Measurements from ENCODE around the gene ENDOV. TPM values are rescaled to one million over a fixed set of nuclear protein-coding genes. Genes with fewer than 3 reads are reported as not detected.

ENDOV gene
- total RNA-seq, 1 experiment from 2014 or later, result 45.6 TPM

DNA sequence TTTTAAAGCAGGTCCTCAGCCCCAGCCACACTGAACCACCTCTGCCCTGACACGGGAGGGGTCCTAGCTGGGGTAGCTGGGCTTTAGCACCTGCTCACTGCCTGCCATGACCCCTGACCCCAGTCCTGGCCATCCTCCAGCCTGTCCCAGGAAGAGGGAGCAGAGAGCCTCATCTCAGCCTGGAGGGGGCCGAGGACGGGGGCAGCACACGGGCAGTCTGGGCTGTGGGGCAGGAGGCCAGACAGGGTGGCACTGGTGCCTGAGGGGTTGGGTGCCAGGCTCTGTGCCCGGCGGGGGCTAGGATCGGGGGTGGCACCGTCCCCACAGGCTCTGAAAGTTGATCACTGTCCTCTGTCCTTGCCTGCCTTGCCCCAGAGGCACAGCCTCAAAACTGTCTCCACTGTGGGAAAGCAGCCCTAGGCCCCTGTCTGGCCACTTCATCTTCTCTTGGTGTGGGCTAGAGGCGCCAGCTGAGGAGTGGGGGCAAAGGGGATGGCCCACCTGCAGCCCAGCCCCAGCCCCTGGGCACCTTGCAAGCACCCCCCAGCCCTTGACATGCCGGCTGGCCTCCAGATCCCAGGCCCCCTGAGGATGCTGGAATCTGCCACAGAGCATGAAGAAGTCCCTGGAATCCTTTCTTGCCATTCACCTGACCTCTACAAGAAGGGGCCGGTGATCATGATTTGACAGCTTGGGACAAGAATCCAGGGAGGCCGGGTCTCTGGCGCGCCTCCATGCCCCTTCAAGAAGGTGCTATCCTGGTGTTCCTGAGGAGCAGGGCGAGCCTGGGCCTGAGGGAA is 15.7 kb downstream of the ENDOV start:
- TF ChIP-seq YY1 (IDR thresholded peaks at IDR 0.05; ENCODE audit: extremely low read depth, insufficient replicate concordance, low read depth, low read length) (no peak), ZNF274 (IDR thresholded peaks at IDR 0.05; ENCODE audit: low read depth, low read length) (no peak), EGR1 (IDR thresholded peaks at IDR 0.05; ENCODE audit: low read depth) (no peak), FOSL1 (IDR thresholded peaks at IDR 0.05; ENCODE audit: low read depth) (no peak), EZH2 (IDR thresholded peaks at IDR 0.05) (no peak), POLR2AphosphoS5 (IDR thresholded peaks at IDR 0.05; ENCODE audit: low read depth, low read length) (no peak), TCF7L2 (IDR thresholded peaks at IDR 0.05; ENCODE audit: borderline replicate concordance, extremely low read depth, insufficient read depth, insufficient read length) (no peak), SIN3A (IDR thresholded peaks at IDR 0.05; ENCODE audit: low read depth) (no peak), JUND (IDR thresholded peaks at IDR 0.05) (no peak)
- TF ChIP-seq, protein P1, sequence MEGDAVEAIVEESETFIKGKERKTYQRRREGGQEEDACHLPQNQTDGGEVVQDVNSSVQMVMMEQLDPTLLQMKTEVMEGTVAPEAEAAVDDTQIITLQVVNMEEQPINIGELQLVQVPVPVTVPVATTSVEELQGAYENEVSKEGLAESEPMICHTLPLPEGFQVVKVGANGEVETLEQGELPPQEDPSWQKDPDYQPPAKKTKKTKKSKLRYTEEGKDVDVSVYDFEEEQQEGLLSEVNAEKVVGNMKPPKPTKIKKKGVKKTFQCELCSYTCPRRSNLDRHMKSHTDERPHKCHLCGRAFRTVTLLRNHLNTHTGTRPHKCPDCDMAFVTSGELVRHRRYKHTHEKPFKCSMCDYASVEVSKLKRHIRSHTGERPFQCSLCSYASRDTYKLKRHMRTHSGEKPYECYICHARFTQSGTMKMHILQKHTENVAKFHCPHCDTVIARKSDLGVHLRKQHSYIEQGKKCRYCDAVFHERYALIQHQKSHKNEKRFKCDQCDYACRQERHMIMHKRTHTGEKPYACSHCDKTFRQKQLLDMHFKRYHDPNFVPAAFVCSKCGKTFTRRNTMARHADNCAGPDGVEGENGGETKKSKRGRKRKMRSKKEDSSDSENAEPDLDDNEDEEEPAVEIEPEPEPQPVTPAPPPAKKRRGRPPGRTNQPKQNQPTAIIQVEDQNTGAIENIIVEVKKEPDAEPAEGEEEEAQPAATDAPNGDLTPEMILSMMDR (IDR thresholded peaks at IDR 0.05 in 2 of 3, conservative IDR thresholded peaks at IDR 0.05 in 1 of 3; ENCODE audit: borderline replicate concordance in 1 of 3, insufficient read depth in 1 of 3, low read depth in 2 of 3, low read length in 2 of 3), result no peak
- TF ChIP-seq, protein P2, sequence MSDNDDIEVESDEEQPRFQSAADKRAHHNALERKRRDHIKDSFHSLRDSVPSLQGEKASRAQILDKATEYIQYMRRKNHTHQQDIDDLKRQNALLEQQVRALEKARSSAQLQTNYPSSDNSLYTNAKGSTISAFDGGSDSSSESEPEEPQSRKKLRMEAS (IDR thresholded peaks at IDR 0.05), result no peak
- TF ChIP-seq, protein P3, sequence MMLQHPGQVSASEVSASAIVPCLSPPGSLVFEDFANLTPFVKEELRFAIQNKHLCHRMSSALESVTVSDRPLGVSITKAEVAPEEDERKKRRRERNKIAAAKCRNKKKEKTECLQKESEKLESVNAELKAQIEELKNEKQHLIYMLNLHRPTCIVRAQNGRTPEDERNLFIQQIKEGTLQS (IDR thresholded peaks at IDR 0.05), result no peak
- no peak for DNase-seq (ENCODE audit: low read depth, low spot score)
- no peaks in the 10 kb centered on the region for H3K9me2 ChIP-seq (ENCODE audit: insufficient read depth)
- H3K4me1 ChIP-seq (ENCODE audit: control insufficient read depth in 1 of 2, insufficient read depth in 2 of 2, low read length in 2 of 2), result no peaks in the 10 kb centered on the region
- RAD21 ChIA-PET (ENCODE audit: low non-redundant PET in 1 of 2, low total read pairs in 2 of 2, uncharacterized antibody in 2 of 2, unreplicated experiment in 2 of 2), result no interaction called here
- no peak overlapping the region for H2AFZ ChIP-seq (ENCODE audit: low read depth, low read length, poor library complexity, severe bottlenecking)
- ATAC-seq, result no peak
- no peak overlapping the region for H3K9ac ChIP-seq (ENCODE audit: low read length)
- H3K27ac ChIP-seq (ENCODE audit: low read depth, low read length), result no peak overlapping the region
- no peak overlapping the region for H3K4me3 ChIP-seq (replicated peaks in 1 of 2; ENCODE audit: low read depth in 1 of 2, low read length in 2 of 2)
- H4K20me1 ChIP-seq (ENCODE audit: insufficient read depth), result no peaks in the 10 kb centered on the region
- POLR2A ChIA-PET, result no interaction called here
- intact Hi-C loops (cut with micrococcal nuclease), result no loop called here
- no peaks in the 10 kb centered on the region for H3K36me3 ChIP-seq (ENCODE audit: control insufficient read depth in 1 of 2, insufficient read depth in 2 of 2, low read length in 2 of 2)
- CTCF ChIA-PET, result no interaction called here
- no peak overlapping the region for H3K4me2 ChIP-seq (ENCODE audit: low read length)
- H3K27me3 ChIP-seq (ENCODE audit: insufficient read depth, low read length), result no peaks in the 10 kb centered on the region
- no peaks in the 10 kb centered on the region for H3K9me3 ChIP-seq (ENCODE audit: control insufficient read depth in 1 of 2, insufficient read depth in 1 of 2, low read depth in 1 of 2, low read length in 2 of 2)
- H3K79me2 ChIP-seq (ENCODE audit: insufficient read depth, low read length), result no peaks in the 10 kb centered on the region
- no TSS peak for BruUV-seq (replicated peaks)

Data from HCT116 (cell line).